Measurements from ENCODE around the gene CCDC137. TPM values are rescaled to one million over a fixed set of nuclear protein-coding genes. Genes with fewer than 3 reads are reported as not detected.

The CCDC137 gene
- total RNA-seq, 1 donor from 2014 or later = 32.1 TPM

- no peak for DNase-seq (ENCODE audit: extremely low spot score, unreplicated experiment)
- Mint-ChIP-seq H3K27me3 (no peaks in the 10 kb centered on the region), H3K36me3 (peaks cover 15% of the 10 kb centered on the region)
These were observed 35.1 kb upstream of the CCDC137 start for GRCh38 chr17:81631482-81631881.

GRCh38 chr17:81635431-81635830 is 31.1 kb upstream of the CCDC137 start:
- Mint-ChIP-seq H3K9me3 (no peaks in the 10 kb centered on the region), H3K27me3 (no peaks in the 10 kb centered on the region), H3K4me3 (peak overlapping the region; percentile 96), H3K27ac (peak overlapping the region; percentile 95), H3K36me3 (peaks cover 3% of the 10 kb centered on the region), H3K4me1 (ENCODE audit: unreplicated experiment) (peaks cover 12% of the 10 kb centered on the region)
- DNase-seq (ENCODE audit: extremely low spot score, unreplicated experiment) = no peak
- no peak for TF ChIP-seq CTCF (conservative IDR thresholded peaks at IDR 0.05)

More at GRCh38 chr17:81631482-81631881, 35.1 kb upstream of the CCDC137 start:
- Mint-ChIP-seq H3K4me1 (ENCODE audit: unreplicated experiment) (peaks cover 8% of the 10 kb centered on the region), H3K4me3 (no peak overlapping the region), H3K9me3 (no peaks in the 10 kb centered on the region), H3K27ac (no peak overlapping the region)
- TF ChIP-seq CTCF (conservative IDR thresholded peaks at IDR 0.05) = no peak

- no peak for DNase-seq (ENCODE audit: extremely low spot score, unreplicated experiment)
- no peak for TF ChIP-seq CTCF (conservative IDR thresholded peaks at IDR 0.05)
- no peaks in the 10 kb centered on the region for H3K27me3 Mint-ChIP-seq
- H3K36me3 Mint-ChIP-seq = peaks cover 3% of the 10 kb centered on the region
- H3K4me1 Mint-ChIP-seq (ENCODE audit: unreplicated experiment) = peaks cover 12% of the 10 kb centered on the region
- H3K9me3 Mint-ChIP-seq = no peaks in the 10 kb centered on the region
- H3K4me3 Mint-ChIP-seq = peak overlapping the region; percentile 96
- H3K27ac Mint-ChIP-seq = peak overlapping the region; percentile 95
These were observed 30.5 kb upstream of the CCDC137 start for GRCh38 chr17:81635973-81636504.

- H3K4me3 Mint-ChIP-seq = peak within 1 kb of the TSS; percentile 96
- no peaks in the 10 kb centered on the region for H3K27me3 Mint-ChIP-seq
- no peak for TF ChIP-seq CTCF (conservative IDR thresholded peaks at IDR 0.05)
- H3K4me1 Mint-ChIP-seq (ENCODE audit: unreplicated experiment) = peaks cover 12% of the 10 kb centered on the region
- no peaks in the 10 kb centered on the region for H3K9me3 Mint-ChIP-seq
- peak within 1 kb of the TSS; percentile 95 for H3K27ac Mint-ChIP-seq
- peaks cover 3% of the 10 kb centered on the region for H3K36me3 Mint-ChIP-seq
- peak; percentile 94 for DNase-seq (ENCODE audit: extremely low spot score, unreplicated experiment)
These were observed 29.8 kb upstream of the CCDC137 start, which contains the start of the genes NPLOC4 and TSPAN10 for GRCh38 chr17:81636505-81637288. TSS of gene NPLOC4 (minus strand) at chr17:81637112. CDS start at chr17:81636930, 182 bp downstream. TSS of gene TSPAN10 (plus strand) at chr17:81637196. CDS start at chr17:81642413, 5,217 bp downstream.

GRCh38 chr17:81638683-81639082 is 27.9 kb upstream of the CCDC137 start:
- peaks cover 12% of the 10 kb centered on the region for H3K4me1 Mint-ChIP-seq (ENCODE audit: unreplicated experiment)
- DNase-seq (ENCODE audit: extremely low spot score, unreplicated experiment) = no peak
- H3K27me3 Mint-ChIP-seq = no peaks in the 10 kb centered on the region
- H3K9me3 Mint-ChIP-seq = no peaks in the 10 kb centered on the region
- no peak for TF ChIP-seq CTCF (conservative IDR thresholded peaks at IDR 0.05)
- H3K4me3 Mint-ChIP-seq = peak overlapping the region; percentile 74
- H3K36me3 Mint-ChIP-seq = no peaks in the 10 kb centered on the region
- no peak overlapping the region for H3K27ac Mint-ChIP-seq

All from type B pancreatic cell (in vitro differentiated cells).